IMR-90 (cell line): ENCODE measurements around the gene CCDC116. TPM values are rescaled to one million over a fixed set of nuclear protein-coding genes. Genes with fewer than 3 reads are reported as not detected.

Experiments
- ATAC-seq: fragments of 200-7000 bp; cut with Tn5 transposase; 2 replicates; pipeline ENCODE4 v1.9.1; 2020; ENCODE audit warnings: low read depth, mild to moderate bottlenecking, moderate library complexity
- BruUV-seq: library from RNA; stranded (reverse); fragments of 400-500 nt; replicated peaks from 2 replicates; lab custom pipeline; 2021; lab: Mats Ljungman, UMichigan
- CTCF ChIA-PET: fragments of 300-600 bp; formaldehyde crosslinking; extraction: SDS; loops from one replicate; lab custom pipeline; 2021; ENCODE audit warnings: antibody characterized with exemption; lab: Yijun Ruan, JAX
- POLR2A ChIA-PET: fragments of 300-600 bp; sonication (Branson Sonifier 250); formaldehyde crosslinking; loops from one replicate; lab custom pipeline; 2022; ENCODE audit warnings: antibody characterized with exemption; ENCODE audit not compliant: unreplicated experiment; lab: Charles Lee
- DNase-seq: peaks from one replicate; pipeline ENCODE4 v3.0.0; 2013
- H2AFZ ChIP-seq: replicated peaks from 2 replicates; pipeline ENCODE3; 2013; ENCODE audit warnings: low read length, mild to moderate bottlenecking; ENCODE audit not compliant: poor library complexity
- H2AK5ac ChIP-seq: 2 replicates; pipeline ENCODE4 v1.6.1; 2013; ENCODE audit warnings: low read depth, low read length, inconsistent platforms
- H2AK9ac ChIP-seq: replicated peaks from 2 replicates; pipeline ENCODE3; 2013; ENCODE audit warnings: mild to moderate bottlenecking, low read depth, low read length, moderate library complexity; ENCODE audit not compliant: poor library complexity
- H2BK120ac ChIP-seq: 2 replicates; pipeline ENCODE4 v1.6.1; 2013; ENCODE audit warnings: low read depth, low read length, inconsistent platforms
- H2BK15ac ChIP-seq: 3 replicates; pipeline ENCODE4 v1.6.1; 2013; ENCODE audit warnings: low read depth, low read length, inconsistent platforms
- H2BK20ac ChIP-seq: 2 replicates; pipeline ENCODE4 v1.6.1; 2013; ENCODE audit warnings: low read depth, mild to moderate bottlenecking, inconsistent platforms, low read length, moderate library complexity
- H2BK5ac ChIP-seq: 2 replicates; pipeline ENCODE4 v1.6.1; 2013; ENCODE audit warnings: mild to moderate bottlenecking, low read depth, low read length, inconsistent platforms; ENCODE audit not compliant: poor library complexity, severe bottlenecking
- H3K14ac ChIP-seq: replicated peaks from 2 replicates; pipeline ENCODE4 v1.6.1; 2013; ENCODE audit warnings: low read depth, low read length, inconsistent platforms
- H3K18ac ChIP-seq: 2 replicates; pipeline ENCODE4 v1.6.1; 2013; ENCODE audit warnings: low read depth, low read length, control low read depth
- H3K23ac ChIP-seq: 2 replicates; pipeline ENCODE4 v1.6.1; 2013; ENCODE audit warnings: low read depth, low read length, inconsistent platforms
- H3K27ac ChIP-seq: 2 replicates; pipeline ENCODE4 v1.5.1; 2013; ENCODE audit warnings: mild to moderate bottlenecking, control low read depth, low read length; ENCODE audit not compliant: insufficient read depth
- H3K27me3 ChIP-seq: 2 replicates; pipeline ENCODE4 v1.6.1; 2013; ENCODE audit warnings: low read length; ENCODE audit not compliant: control insufficient read depth, insufficient read depth
- H3K36me3 ChIP-seq: 2 replicates; pipeline ENCODE4 v1.6.1; 2013; ENCODE audit warnings: low read length, mixed read lengths; ENCODE audit not compliant: control insufficient read depth, insufficient read depth
- H3K4ac ChIP-seq: 2 replicates; pipeline ENCODE4 v1.6.1; 2013; ENCODE audit warnings: low read depth, low read length, inconsistent platforms
- H3K4me1 ChIP-seq: 2 replicates; pipeline ENCODE4 v1.6.1; 2013; ENCODE audit warnings: low read length, mixed read lengths; ENCODE audit not compliant: control insufficient read depth, insufficient read depth
- H3K4me2 ChIP-seq: 2 replicates; pipeline ENCODE4 v1.6.1; 2013; ENCODE audit warnings: low read depth, mild to moderate bottlenecking, control low read depth, low read length, moderate library complexity
- H3K4me3 ChIP-seq: 2 replicates; pipeline ENCODE4 v1.5.1; 2013; ENCODE audit warnings: low read depth, mild to moderate bottlenecking, control low read depth, low read length, moderate library complexity; ENCODE audit not compliant: insufficient read depth
- H3K56ac ChIP-seq: 2 replicates; pipeline ENCODE4 v1.6.1; 2013; ENCODE audit warnings: low read length, inconsistent platforms; ENCODE audit not compliant: insufficient read depth; ENCODE audit errors: extremely low read depth
- H3K79me1 ChIP-seq, 2 experiments: 2 replicates each; pipeline ENCODE4 v1.6.1; 2013; ENCODE audit warnings: low read length in 2 of 2, inconsistent platforms in 1 of 2, low read depth in 1 of 2
- H3K9ac ChIP-seq: 2 replicates; pipeline ENCODE4 v1.6.1; 2013; ENCODE audit warnings: low read depth, low read length, control low read depth
- H3K9me1 ChIP-seq: 2 replicates; pipeline ENCODE4 v1.6.1; 2013; ENCODE audit warnings: low read length, inconsistent platforms; ENCODE audit not compliant: insufficient read depth
- H3K9me3 ChIP-seq: 2 replicates; pipeline ENCODE4 v1.6.1; 2013; ENCODE audit warnings: low read length; ENCODE audit not compliant: control insufficient read depth, insufficient read depth
- H4K20me1 ChIP-seq: 2 replicates; pipeline ENCODE4 v1.6.1; 2013; ENCODE audit warnings: low read length, inconsistent platforms; ENCODE audit not compliant: insufficient read depth
- H4K5ac ChIP-seq: 2 replicates; pipeline ENCODE4 v1.6.1; 2013; ENCODE audit warnings: mild to moderate bottlenecking, low read depth, low read length, control low read depth
- H4K8ac ChIP-seq, 2 experiments: 2 replicates each; pipeline ENCODE4 v1.6.1; 2013; ENCODE audit warnings: low read depth in 2 of 2, low read length in 2 of 2, control low read depth in 1 of 2, inconsistent platforms in 1 of 2
- H4K91ac ChIP-seq: 2 replicates; pipeline ENCODE4 v1.6.1; 2013; ENCODE audit warnings: low read depth, low read length, inconsistent platforms; ENCODE audit not compliant: insufficient read depth
- BHLHE40 ChIP-seq: fragments of 150-350 bp; IDR thresholded peaks from 2 replicates; pipeline ENCODE4 v1.6.1; 2016; ENCODE audit warnings: mild to moderate bottlenecking, low read depth, low read length
- CEBPB ChIP-seq: IDR thresholded peaks from 2 replicates; pipeline ENCODE4 v1.6.1; 2012; ENCODE audit warnings: low read depth, low read length, improper control_type of control experiment
- CHD1 ChIP-seq: IDR thresholded peaks from 2 replicates; pipeline ENCODE4 v1.6.1; 2012; ENCODE audit warnings: low read depth, low read length, improper control_type of control experiment
- ELK1 ChIP-seq: fragments of 150-350 bp; IDR thresholded peaks from 2 replicates; pipeline ENCODE4 v1.6.1; 2016; ENCODE audit warnings: low read depth, mild to moderate bottlenecking, low read length, moderate library complexity, borderline replicate concordance
- FOS ChIP-seq: fragments of 150-350 bp; IDR thresholded peaks from 2 replicates; pipeline ENCODE4 v1.6.1; 2016; ENCODE audit warnings: low read depth, low read length
- MAFK ChIP-seq: IDR thresholded peaks from 2 replicates; pipeline ENCODE4 v1.6.1; 2012; ENCODE audit warnings: low read depth, low read length, improper control_type of control experiment
- MAZ ChIP-seq: IDR thresholded peaks from 2 replicates; pipeline ENCODE4 v1.6.1; 2012; ENCODE audit warnings: low read depth, mild to moderate bottlenecking, low read length, improper control_type of control experiment, moderate library complexity, borderline replicate concordance
- MXI1 ChIP-seq: IDR thresholded peaks from 2 replicates; pipeline ENCODE4 v1.6.1; 2012; ENCODE audit warnings: low read depth, mild to moderate bottlenecking, low read length, moderate library complexity, borderline replicate concordance
- NFE2L2 ChIP-seq: fragments of 150-350 bp; IDR thresholded peaks from 2 replicates; pipeline ENCODE4 v1.6.1; 2016; ENCODE audit warnings: low read depth, mild to moderate bottlenecking, low read length
- POLR2A ChIP-seq: IDR thresholded peaks from 2 replicates; pipeline ENCODE4 v1.6.1; 2012; ENCODE audit warnings: mild to moderate bottlenecking, low read depth, low read length
- RAD21 ChIP-seq: IDR thresholded peaks from 2 replicates; pipeline ENCODE4 v1.6.1; 2012; ENCODE audit warnings: low read length, improper control_type of control experiment
- RCOR1 ChIP-seq: IDR thresholded peaks from 2 replicates; pipeline ENCODE4 v1.6.1; 2012; ENCODE audit warnings: mild to moderate bottlenecking, low read length, improper control_type of control experiment; ENCODE audit not compliant: insufficient replicate concordance
- RFX5 ChIP-seq: IDR thresholded peaks from 2 replicates; pipeline ENCODE4 v1.8.0; 2012; ENCODE audit warnings: low read depth, mild to moderate bottlenecking, low read length, moderate library complexity
- SMC3 ChIP-seq: fragments of 150-350 bp; IDR thresholded peaks from 2 replicates; pipeline ENCODE4 v1.6.1; 2016; ENCODE audit warnings: low read depth, mild to moderate bottlenecking, antibody characterized with exemption, low read length, moderate library complexity
- USF2 ChIP-seq: fragments of 150-350 bp; IDR thresholded peaks from 2 replicates; pipeline ENCODE4 v1.6.1; 2017; ENCODE audit warnings: mild to moderate bottlenecking, antibody characterized with exemption, low read length, low read depth
- WGBS, 2 experiments: methylation state at CpG; one replicate each; pipeline versions ENCODE4 v1.1.5 to v1.1.7; 2013; ENCODE audit warnings: missing lambda C conversion rate in 2 of 2; ENCODE audit not compliant: insufficient read length in 1 of 2; ENCODE audit errors: extremely low coverage in 2 of 2; 5-methylcytosine and 5-hydroxymethylcytosine counted together
- dilution Hi-C: fragments of 300-500 bp; cut with HindIII; formaldehyde crosslinking; loops from one replicate; pipeline ENCODE4 v1.14.3; 2018; ENCODE audit warnings: low sequenced_read_pairs; ENCODE audit not compliant: unreplicated experiment
- in situ Hi-C: fragments of 300-500 bp; cut with MboI; formaldehyde crosslinking; loops from 3 replicates; pipeline ENCODE4 v1.14.3; 2019; ENCODE audit warnings: low sequenced_read_pairs, inconsistent platforms, mixed read lengths
- intact Hi-C: fragments of 100-400 bp; cut with micrococcal nuclease; formaldehyde crosslinking; loops from 2 replicates; pipeline ENCODE4 v1.10.0; 2022
- polyA plus RNA-seq, 3 experiments: library from polyadenylated mRNA; depleted of rRNA; stranded (reverse); fragments of >200 nt; gene quantifications; 2 replicates each; pipeline ENCODE4 v1.2.3, GENCODE V29; 2012; ENCODE audit warnings: low replicate concordance in 1 of 3
- total RNA-seq: library from RNA; depleted of rRNA; stranded (reverse); fragments of >200 nt; gene quantifications from 2 replicates; pipeline ENCODE4 v1.2.3, GENCODE V29; 2012
- TF ChIP-seq, protein P1 (sequence below): conservative IDR thresholded peaks from 2 replicates; pipeline ENCODE4 v1.5.1; 2012; ENCODE audit warnings: mild to moderate bottlenecking, low read depth, low read length, improper control_type of control experiment

Gene CCDC116
- total and polyA plus RNA-seq, 2 of the 4 experiments (the other 2 are of a cell fraction), result under 0.01 to 0.27 TPM

- Histone ChIP-seq H3K23ac (no peak overlapping the region), H3K79me1 (peaks cover 6 to 9% of the 10 kb centered on the region in 2 experiments), H3K9me3 (no peaks in the 10 kb centered on the region), H4K20me1 (no peaks in the 10 kb centered on the region; the same call in 1 of the 2 replicates), H3K4ac (no peak overlapping the region), H2AFZ (no peak overlapping the region), H3K36me3 (no peaks in the 10 kb centered on the region), H4K91ac (no peak overlapping the region), H4K5ac (no peak overlapping the region), H3K9me1 (peaks cover under 1% of the 10 kb centered on the region), H3K4me3 (no peak overlapping the region), H3K18ac (no peak overlapping the region), H2AK5ac (no peak overlapping the region), H3K4me2 (no peak overlapping the region), H2BK15ac (no peak overlapping the region), H2BK5ac (no peak overlapping the region), H3K27ac (no peak overlapping the region), H3K14ac (no peak overlapping the region), H3K9ac (no peak overlapping the region), H3K56ac (no peak overlapping the region), H2BK20ac (no peak overlapping the region), H2AK9ac (no peak overlapping the region), H3K27me3 (peaks cover 4% of the 10 kb centered on the region; the same call in 1 of the 2 replicates), H2BK120ac (no peak overlapping the region), H4K8ac (no peak overlapping the region), H3K4me1 (peaks cover 2% of the 10 kb centered on the region)
- 100% methylated on average over 1 of the region's 5 CpGs; no CpG with 5 or more reads in 1 of the 2 experiments for WGBS, 2 experiments
- in situ Hi-C loops, result no loop called here
- DNase-seq (no peak), ATAC-seq (no peak)
- CTCF ChIA-PET, result no interaction called here
- no TSS peak for BruUV-seq
- TF ChIP-seq RCOR1 (no peak), CEBPB (no peak), SMC3 (no peak), FOS (no peak), RFX5 (no peak), ELK1 (no peak), MAZ (no peak), POLR2A (no peak), RAD21 (no peak), NFE2L2 (no peak), MAFK (no peak), CHD1 (no peak), BHLHE40 (no peak), USF2 (no peak), MXI1 (no peak)
- TF ChIP-seq, protein P1, sequence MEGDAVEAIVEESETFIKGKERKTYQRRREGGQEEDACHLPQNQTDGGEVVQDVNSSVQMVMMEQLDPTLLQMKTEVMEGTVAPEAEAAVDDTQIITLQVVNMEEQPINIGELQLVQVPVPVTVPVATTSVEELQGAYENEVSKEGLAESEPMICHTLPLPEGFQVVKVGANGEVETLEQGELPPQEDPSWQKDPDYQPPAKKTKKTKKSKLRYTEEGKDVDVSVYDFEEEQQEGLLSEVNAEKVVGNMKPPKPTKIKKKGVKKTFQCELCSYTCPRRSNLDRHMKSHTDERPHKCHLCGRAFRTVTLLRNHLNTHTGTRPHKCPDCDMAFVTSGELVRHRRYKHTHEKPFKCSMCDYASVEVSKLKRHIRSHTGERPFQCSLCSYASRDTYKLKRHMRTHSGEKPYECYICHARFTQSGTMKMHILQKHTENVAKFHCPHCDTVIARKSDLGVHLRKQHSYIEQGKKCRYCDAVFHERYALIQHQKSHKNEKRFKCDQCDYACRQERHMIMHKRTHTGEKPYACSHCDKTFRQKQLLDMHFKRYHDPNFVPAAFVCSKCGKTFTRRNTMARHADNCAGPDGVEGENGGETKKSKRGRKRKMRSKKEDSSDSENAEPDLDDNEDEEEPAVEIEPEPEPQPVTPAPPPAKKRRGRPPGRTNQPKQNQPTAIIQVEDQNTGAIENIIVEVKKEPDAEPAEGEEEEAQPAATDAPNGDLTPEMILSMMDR, result no peak
- intact Hi-C loops, result no loop called here
- dilution Hi-C loops, result no loop called here
- POLR2A ChIA-PET, result no interaction called here
Measured at GRCh38 chr22:21661991-21662390, 29.4 kb downstream of the CCDC116 start.
